Left ventricle myocardium inferior (tissue), 1 donor: Measurements from ENCODE around the gene CRYZ. TPM values are rescaled to one million over a fixed set of nuclear protein-coding genes. Genes with fewer than 3 reads are reported as not detected.
A peak's percentile ranks its signal among the peaks of the same experiment; 100 is the strongest.
"Not testable (repeated sequence)": the region's sequence is repeated elsewhere in the genome, so short reads cannot be mapped to it uniquely, and the experiment has no call there.

Experiments
- DNase-seq: peaks from one replicate; pipeline ENCODE4 v3.0.0-alpha.2; 2020
- H3K27ac ChIP-seq: fragments of 200-600 bp; replicated peaks from 2 replicates; pipeline ENCODE4 v1.8.0; 2021
- H3K27me3 ChIP-seq: fragments of 200-600 bp; 2 replicates; pipeline ENCODE4 v1.8.0; 2021; ENCODE audit warnings: low read depth
- H3K36me3 ChIP-seq: fragments of 200-600 bp; 2 replicates; pipeline ENCODE4 v1.8.0; 2021
- H3K4me1 ChIP-seq: fragments of 200-600 bp; 2 replicates; pipeline ENCODE4 v1.8.0; 2021
- H3K4me3 ChIP-seq: fragments of 200-600 bp; 2 replicates; pipeline ENCODE4 v1.8.0; 2021; ENCODE audit warnings: mild to moderate bottlenecking, moderate library complexity
- H3K9me3 ChIP-seq: fragments of 200-600 bp; replicated peaks from 2 replicates; pipeline ENCODE4 v1.8.0; 2021
- CTCF ChIP-seq: fragments of 200-600 bp; IDR thresholded peaks from 2 replicates; pipeline ENCODE4 v1.8.0; 2021; ENCODE audit warnings: antibody characterized with exemption, mild to moderate bottlenecking, borderline replicate concordance
- intact Hi-C: fragments of 100-400 bp; cut with micrococcal nuclease; formaldehyde crosslinking; loops from one replicate; pipeline ENCODE4 v1.11.0; 2022
- total RNA-seq: library from RNA; stranded (reverse); fragmentation: NEBNext Ultra II Directional; extraction: Animal tissue kit (Norgen Biotek cat#: 25700); gene quantifications from one replicate; pipeline ENCODE4 v1.2.1, GENCODE V29; 2021
- donor health status: DM: no; HTN: yes; CAD: no; lungs with severe emphysema.

Gene CRYZ
- total RNA-seq, 1 donor from 2014 or later: 35.3 TPM

GRCh38 chr1:74677926-74678325 is 54.9 kb downstream of the CRYZ start:
- no peak for DNase-seq
- H3K27ac ChIP-seq: no peak overlapping the region
- peaks cover 37% of the 10 kb centered on the region for H3K27me3 ChIP-seq
- H3K4me3 ChIP-seq: no peak overlapping the region
- no peaks in the 10 kb centered on the region for H3K36me3 ChIP-seq
- TF ChIP-seq CTCF: no peak
- intact Hi-C loops: no loop called here
- H3K4me1 ChIP-seq: peaks cover 7% of the 10 kb centered on the region
- no peaks in the 10 kb centered on the region for H3K9me3 ChIP-seq

GRCh38 chr1:74674278-74675048 is 58.4 kb downstream of the CRYZ start:
- Histone ChIP-seq H3K27me3 (peaks cover 49% of the 10 kb centered on the region), H3K4me1 (peaks cover 7% of the 10 kb centered on the region), H3K36me3 (no peaks in the 10 kb centered on the region), H3K9me3 (peaks cover 19% of the 10 kb centered on the region), H3K27ac (no peak overlapping the region), H3K4me3 (no peak overlapping the region)
- DNase-seq: no peak
- TF ChIP-seq CTCF: no peak
- intact Hi-C loops: no loop called here

- peaks cover 7% of the 10 kb centered on the region for H3K4me1 ChIP-seq
- peaks cover 19% of the 10 kb centered on the region for H3K9me3 ChIP-seq
- no peak for TF ChIP-seq CTCF
- no peak for DNase-seq
- peak within 1 kb of the TSS; percentile 58 for H3K4me3 ChIP-seq
- H3K27ac ChIP-seq: no peak within 1 kb of the TSS
- peaks cover 49% of the 10 kb centered on the region for H3K27me3 ChIP-seq
- H3K36me3 ChIP-seq: no peaks in the 10 kb centered on the region
- intact Hi-C loops: no loop called here
Observed at GRCh38 chr1:74673351-74674111, 59.3 kb downstream of the CRYZ start, which contains the start of gene ERICH3. TSS of gene ERICH3 (minus strand) at chr1:74673792. CDS start at chr1:74673519, 273 bp downstream.

GRCh38 chr1:74670866-74671265 is 62.0 kb downstream of the CRYZ start:
- H3K27me3 ChIP-seq: peaks cover 42% of the 10 kb centered on the region
- intact Hi-C loops, DNase-seq, H3K27ac ChIP-seq, H3K4me1 ChIP-seq, H3K36me3 ChIP-seq, H3K4me3 ChIP-seq: not testable (repeated sequence)
- peaks cover 19% of the 10 kb centered on the region for H3K9me3 ChIP-seq

Other genes starting within 250 kb of the CRYZ start
- gene LRRC53, start 220.4 kb downstream of the CRYZ start, total RNA-seq: not detected
- gene ERICH3, start 59.3 kb downstream of the CRYZ start, total RNA-seq: not detected
- gene TYW3, start 102 bp upstream of the CRYZ start, total RNA-seq: 20.9 TPM